Measurements from ENCODE around the gene F7. TPM values are rescaled to one million over a fixed set of nuclear protein-coding genes. Genes with fewer than 3 reads are reported as not detected.

F7 gene
- total RNA-seq, 1 donor from 2014 or later, result 3.0 TPM

DNA sequence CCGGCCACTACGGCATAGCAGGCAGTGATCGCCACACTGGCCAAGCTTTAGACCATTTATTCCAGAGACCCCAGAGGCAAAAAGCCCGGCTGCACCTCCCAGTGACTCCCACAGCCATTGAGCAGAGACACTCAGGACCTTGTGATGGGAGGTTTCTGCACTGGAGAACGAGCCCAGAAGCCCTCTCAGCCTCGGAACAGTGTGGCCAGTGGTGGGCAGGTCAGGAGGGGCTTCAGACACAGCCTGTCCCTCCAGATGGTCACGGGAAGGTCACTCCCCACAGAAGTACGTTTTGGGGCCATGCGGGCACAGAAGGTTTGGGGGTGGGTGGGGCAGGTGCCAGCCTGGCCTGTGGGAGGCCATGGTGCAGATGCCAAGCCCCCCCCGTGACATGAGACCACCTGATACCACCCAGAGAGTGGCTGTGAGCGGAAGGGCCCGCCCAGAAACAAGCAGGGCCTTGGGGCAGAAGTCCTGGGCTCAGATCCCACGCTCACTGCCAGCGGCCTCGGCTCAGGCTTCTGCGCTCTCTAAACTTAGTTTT lies 16.4 kb downstream of the F7 start:
- Mint-ChIP-seq H3K36me3 (no peaks in the 10 kb centered on the region), H3K4me1 (ENCODE audit: unreplicated experiment) (peaks cover 11% of the 10 kb centered on the region), H3K27me3 (peaks cover 16% of the 10 kb centered on the region), H3K9me3 (no peaks in the 10 kb centered on the region), H3K27ac (peak overlapping the region; percentile 81), H3K4me3 (peak overlapping the region; percentile 77)
- DNase-seq (ENCODE audit: extremely low spot score, unreplicated experiment), result peak; percentile 53
- TF ChIP-seq, protein P1, sequence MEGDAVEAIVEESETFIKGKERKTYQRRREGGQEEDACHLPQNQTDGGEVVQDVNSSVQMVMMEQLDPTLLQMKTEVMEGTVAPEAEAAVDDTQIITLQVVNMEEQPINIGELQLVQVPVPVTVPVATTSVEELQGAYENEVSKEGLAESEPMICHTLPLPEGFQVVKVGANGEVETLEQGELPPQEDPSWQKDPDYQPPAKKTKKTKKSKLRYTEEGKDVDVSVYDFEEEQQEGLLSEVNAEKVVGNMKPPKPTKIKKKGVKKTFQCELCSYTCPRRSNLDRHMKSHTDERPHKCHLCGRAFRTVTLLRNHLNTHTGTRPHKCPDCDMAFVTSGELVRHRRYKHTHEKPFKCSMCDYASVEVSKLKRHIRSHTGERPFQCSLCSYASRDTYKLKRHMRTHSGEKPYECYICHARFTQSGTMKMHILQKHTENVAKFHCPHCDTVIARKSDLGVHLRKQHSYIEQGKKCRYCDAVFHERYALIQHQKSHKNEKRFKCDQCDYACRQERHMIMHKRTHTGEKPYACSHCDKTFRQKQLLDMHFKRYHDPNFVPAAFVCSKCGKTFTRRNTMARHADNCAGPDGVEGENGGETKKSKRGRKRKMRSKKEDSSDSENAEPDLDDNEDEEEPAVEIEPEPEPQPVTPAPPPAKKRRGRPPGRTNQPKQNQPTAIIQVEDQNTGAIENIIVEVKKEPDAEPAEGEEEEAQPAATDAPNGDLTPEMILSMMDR (conservative IDR thresholded peaks at IDR 0.05), result no peak

DNA sequence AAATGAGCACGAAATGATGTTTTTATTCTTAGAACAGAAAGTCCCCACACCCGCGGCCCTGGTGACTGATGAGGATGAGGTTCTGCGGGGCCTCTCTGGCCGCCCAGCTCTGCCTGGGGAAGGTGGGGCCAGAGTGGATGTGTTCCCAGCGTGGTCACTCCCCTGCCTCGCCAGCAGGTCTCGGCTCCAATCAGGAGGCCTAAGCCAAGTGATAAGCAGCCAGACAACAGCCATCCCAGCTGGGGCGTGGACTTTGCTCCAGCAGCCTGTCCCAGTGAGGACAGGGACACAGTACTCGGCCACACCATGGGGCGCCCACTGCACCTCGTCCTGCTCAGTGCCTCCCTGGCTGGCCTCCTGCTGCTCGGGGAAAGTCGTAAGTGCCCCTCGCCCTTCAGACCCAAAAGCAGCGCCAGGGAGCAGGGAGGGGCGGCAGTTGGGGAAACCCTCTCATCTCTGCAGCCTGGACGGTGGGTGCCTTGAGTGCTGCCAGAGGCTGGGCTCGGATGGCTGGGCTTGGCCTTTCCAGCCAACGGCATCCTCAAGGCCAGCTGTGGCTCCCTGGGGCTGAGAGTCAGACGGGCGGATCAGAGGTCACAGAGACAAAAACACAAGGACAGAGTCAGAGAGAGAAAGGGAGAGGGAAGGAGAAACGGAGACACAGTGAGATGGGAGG lies 17.1 kb downstream of the F7 start, which contains the start of gene F10:
Gene F10 (plus strand): TSS at position 250 of the 676 bp plus-strand sequence. CDS start 57 bp downstream, at position 307.
- Mint-ChIP-seq H3K27ac (peak within 1 kb of the TSS; percentile 81), H3K4me1 (ENCODE audit: unreplicated experiment) (peaks cover 11% of the 10 kb centered on the region), H3K9me3 (no peaks in the 10 kb centered on the region), H3K4me3 (peak within 1 kb of the TSS; percentile 77), H3K27me3 (peaks cover 22% of the 10 kb centered on the region), H3K36me3 (no peaks in the 10 kb centered on the region)
- TF ChIP-seq, protein P1 (conservative IDR thresholded peaks at IDR 0.05), result peak; percentile 38
- DNase-seq (ENCODE audit: extremely low spot score, unreplicated experiment), result peak; percentile 74

DNA sequence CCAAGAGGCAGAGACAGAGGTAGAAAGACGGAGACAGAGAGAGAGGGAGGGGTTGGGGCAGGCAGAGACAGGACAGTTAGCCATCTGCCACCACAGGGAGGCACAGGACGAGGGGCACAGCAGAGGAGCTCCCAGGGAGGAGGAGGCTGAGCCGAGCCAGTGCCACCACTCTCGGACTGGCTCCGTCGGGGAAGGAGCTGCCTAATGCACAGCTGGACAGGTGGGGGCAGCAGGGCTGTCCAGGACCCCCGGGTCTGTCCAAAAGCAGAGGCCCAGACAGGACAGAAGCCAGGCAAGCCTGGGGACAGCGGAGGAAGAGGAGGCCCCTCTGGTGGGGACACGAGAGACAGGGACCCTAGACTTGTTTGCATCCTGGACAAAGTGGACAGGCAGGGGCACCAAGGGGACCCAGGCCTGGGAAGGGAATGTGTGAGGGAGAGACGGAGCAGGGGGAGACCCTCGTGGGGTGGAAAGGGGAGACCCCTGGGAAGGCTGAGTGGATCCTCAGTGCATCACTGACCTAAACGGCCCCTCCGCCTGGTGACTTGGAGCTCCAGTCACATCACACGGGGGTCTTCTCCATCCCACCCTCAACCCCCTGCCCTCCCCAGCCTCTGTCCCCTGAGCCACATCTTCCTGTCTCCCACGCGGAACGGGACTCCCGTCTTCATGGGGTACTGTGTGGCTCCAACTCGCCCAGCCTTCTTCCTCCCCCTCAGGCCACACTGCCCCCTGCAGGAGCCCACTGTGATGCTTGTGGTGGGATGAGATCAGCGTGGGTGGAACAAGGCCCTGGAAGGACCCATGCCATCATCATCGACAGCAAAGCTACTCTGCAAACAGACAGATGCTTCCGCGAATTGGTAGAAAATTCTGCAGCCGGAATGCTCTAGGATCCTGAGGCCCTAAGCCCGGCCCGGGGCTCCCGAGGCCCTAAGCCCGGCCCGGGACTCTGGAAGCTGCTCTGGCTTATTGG lies 17.9 kb downstream of the F7 start:
- peak; percentile 68 for DNase-seq (ENCODE audit: extremely low spot score, unreplicated experiment)

DNA sequence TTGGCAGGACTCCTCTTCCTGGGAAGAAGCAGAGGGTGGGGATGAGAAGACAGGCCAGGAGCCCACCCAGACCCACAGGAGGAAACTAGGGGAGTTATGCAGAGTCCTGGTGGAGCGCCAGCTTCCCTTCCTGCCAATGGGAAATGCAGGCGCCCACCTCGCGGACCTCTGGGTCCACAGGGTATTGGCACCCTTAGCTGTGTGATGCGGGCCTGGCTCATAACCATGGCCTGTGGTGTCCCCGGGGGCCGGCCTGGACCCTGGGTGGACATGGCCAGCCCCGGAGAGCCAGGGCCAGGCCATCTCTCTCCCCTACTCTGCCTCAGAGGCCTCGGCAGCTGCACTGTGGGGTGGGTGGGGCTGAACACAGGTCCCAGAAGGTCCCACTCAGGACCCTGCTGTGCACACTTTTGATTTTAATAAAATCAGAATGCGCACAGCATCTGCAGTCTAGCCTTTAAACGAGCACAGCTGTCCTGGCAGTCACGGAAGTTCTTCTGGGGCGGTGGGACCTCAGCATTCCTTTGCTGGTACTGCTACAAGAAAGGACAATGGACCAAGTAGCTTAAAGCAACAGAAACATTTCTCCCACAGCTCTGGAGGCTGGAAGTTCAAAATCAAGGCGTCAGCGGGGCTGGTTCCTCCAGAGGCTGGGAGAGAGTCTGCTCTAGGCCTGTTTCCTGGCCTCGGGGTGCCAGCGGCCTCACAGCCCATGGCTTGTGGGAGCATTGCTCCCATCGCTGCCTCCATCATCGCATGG lies 18.8 kb downstream of the F7 start:
- TF ChIP-seq, protein P1 (conservative IDR thresholded peaks at IDR 0.05), result no peak
- Mint-ChIP-seq H3K4me1 (ENCODE audit: unreplicated experiment) (peaks cover 11% of the 10 kb centered on the region), H3K4me3 (no peak overlapping the region), H3K36me3 (no peaks in the 10 kb centered on the region), H3K27ac (no peak overlapping the region), H3K9me3 (no peaks in the 10 kb centered on the region), H3K27me3 (peaks cover 19% of the 10 kb centered on the region)
- peak; percentile 51 for DNase-seq (ENCODE audit: extremely low spot score, unreplicated experiment)

More for the DNA sequence above, 17.9 kb downstream of the F7 start:
- H3K27ac Mint-ChIP-seq, result peak overlapping the region; percentile 81
- H3K36me3 Mint-ChIP-seq, result no peaks in the 10 kb centered on the region
- peak overlapping the region; percentile 77 for H3K4me3 Mint-ChIP-seq
- peaks cover 11% of the 10 kb centered on the region for H3K4me1 Mint-ChIP-seq (ENCODE audit: unreplicated experiment)
- no peaks in the 10 kb centered on the region for H3K9me3 Mint-ChIP-seq
- H3K27me3 Mint-ChIP-seq, result peaks cover 23% of the 10 kb centered on the region
- TF ChIP-seq, protein P1 (conservative IDR thresholded peaks at IDR 0.05), result peak; percentile 27

Data from type B pancreatic cell (in vitro differentiated cells).